ENCODE measurements around the gene RPL11.

The RPL11 gene

GRCh38 chr1:23745515-23745914, 53.9 kb downstream of the RPL11 start:
- Histone ChIP-seq H3K9ac (ENCODE audit: low read length) (peak overlapping the region; percentile 92), H3K36me3 (replicated peaks; ENCODE audit: low read depth, low read length) (peaks cover 30% of the 10 kb centered on the region), H2AFZ (ENCODE audit: low read depth, low read length) (no peak overlapping the region), H3K4me1 (ENCODE audit: low read length) (peaks cover 38% of the 10 kb centered on the region), H3K79me2 (ENCODE audit: low read length) (peaks cover 75% of the 10 kb centered on the region), H3K27me3 (ENCODE audit: low read depth, low read length) (no peaks in the 10 kb centered on the region), H3K27ac (ENCODE audit: low read length) (peak overlapping the region; percentile 71), H4K20me1 (ENCODE audit: insufficient read depth, low read length) (peaks cover 42% of the 10 kb centered on the region), H3K9me3 (ENCODE audit: insufficient read depth, low read length) (no peaks in the 10 kb centered on the region), H3K4me3 (ENCODE audit: low read length) (peak overlapping the region; percentile 91), H3K4me2 (ENCODE audit: low read length) (peak overlapping the region; percentile 85)
- TF ChIP-seq CTCF (IDR thresholded peaks at IDR 0.05; ENCODE audit: low read depth, low read length): peak; percentile 31
- TF ChIP-seq EZH2phosphoT487 (IDR thresholded peaks at IDR 0.05; ENCODE audit: low read depth): no peak

Data from OCI-LY3 (cell line).